TTC549 (cell line): ENCODE measurements around the gene PAPSS2.

Experiments
- FAIRE-seq: peaks from 2 replicates; lab custom pipeline; 2012; peaks lifted over from hg19 to GRCh38; lab: Jason Lieb, UNC

Gene PAPSS2

DNA sequence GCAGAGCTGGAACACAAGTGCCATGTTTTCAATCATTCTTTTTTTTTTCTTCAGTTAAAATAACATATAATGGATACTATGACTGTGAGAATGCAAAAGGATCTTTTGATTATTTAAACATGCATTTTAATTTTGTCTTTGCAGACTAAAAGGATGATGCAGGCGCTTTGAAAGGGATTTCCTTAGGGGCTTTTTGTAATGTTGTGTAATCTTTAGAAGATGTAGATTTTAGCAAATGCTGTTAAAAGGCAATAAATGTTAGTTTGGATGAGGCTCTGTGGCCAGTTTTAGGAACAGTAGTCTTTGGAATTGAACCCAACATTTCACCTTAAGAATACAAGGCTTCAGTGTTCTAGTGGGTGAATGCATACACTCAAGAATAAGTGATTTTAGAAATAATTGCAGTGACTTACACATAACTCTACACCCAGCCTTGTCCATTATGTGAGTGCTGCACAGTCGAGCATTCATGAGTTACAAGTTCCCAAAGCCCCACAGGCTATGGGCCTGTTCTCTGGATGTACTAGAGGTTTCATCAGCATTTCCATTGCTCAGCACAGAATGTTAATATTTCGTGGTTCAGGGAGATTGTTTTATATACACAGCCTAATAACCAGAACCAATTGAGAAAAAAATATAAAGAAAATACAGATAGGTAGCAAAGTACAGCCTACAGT, 11.6 kb downstream of the PAPSS2 start:
- no peak for FAIRE-seq

DNA sequence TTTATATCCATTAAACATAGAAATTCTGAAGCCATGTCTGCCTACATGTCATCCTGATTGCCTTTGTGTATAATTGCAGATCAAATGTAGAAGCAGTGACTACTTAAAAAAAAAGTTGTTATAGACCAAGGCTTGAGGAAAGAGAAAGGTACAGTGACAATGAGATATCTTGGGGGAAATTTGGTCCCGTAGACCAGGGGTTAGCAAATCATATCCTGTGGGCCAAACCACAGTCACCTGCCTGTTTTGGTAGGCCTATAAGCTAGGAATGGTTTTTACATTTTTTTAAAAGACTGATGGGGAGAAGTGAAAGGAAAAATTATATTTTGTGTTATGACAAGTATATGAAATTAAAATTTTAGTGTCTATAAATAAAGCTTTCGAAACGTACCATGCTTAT, 12.9 kb downstream of the PAPSS2 start:
- no peak for FAIRE-seq

DNA sequence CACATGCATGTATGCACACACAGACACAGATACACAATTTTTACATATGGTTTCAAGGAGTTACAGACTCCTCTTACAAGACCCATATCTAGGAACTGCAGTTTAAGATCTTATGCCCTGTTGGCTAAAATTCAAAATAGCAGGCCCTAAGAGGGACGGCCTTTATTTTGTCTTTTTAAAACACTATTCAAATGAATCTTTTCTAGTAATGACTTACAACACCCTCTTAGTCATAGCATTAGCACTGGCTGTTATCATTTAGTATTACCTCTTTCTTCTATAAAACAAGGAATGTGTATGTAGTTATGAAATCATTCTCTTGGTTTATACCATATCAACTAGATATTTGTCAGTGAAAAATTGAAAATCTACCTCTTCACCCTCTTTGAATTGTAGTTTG, 15.3 kb downstream of the PAPSS2 start:
- no peak for FAIRE-seq

DNA sequence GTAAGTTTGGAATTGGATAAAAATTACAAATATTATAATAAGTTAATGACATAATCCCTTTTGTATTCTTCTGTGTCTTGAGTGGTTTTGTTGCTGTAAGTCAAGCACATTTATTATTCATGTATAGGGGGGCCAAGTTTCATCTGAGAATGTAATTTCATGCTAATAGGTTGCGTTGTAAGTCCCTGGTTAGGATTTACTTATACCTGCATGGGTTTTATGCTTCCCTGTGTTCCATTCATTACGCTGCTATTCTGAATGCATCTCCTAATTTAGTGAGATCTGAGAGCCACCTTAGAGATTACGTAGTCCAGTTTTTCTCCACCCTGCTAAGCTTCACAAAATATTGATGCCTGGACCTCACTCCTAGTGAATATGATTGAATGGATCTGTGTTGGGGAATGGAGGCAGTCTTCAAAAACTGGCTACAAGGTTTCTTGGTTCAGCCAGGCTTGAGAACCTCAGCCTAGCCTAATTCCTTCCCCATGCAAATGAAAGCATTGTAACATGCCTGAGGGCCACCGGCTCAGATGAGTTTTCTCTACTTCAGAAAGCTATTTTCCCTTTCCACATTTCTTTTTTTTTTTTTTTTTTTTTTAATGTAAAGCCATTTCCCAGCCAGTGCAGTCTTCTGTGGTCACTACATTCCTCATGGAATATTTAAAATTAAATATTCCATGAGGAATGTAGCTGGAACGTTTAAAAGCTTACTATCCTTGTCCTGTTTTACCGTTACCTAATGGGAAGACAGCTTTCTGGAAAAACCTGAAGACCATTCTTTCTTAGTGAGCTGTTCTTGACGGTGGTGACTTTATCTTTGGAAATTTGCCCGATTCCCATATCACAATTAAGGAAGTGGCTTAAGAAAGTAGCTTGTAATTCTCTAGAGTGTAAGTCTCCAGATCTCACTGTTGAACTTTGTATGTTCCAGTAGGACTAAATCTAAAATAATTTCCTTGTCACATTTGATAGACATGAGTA, 16.0 kb downstream of the PAPSS2 start:
- no peak for FAIRE-seq

DNA sequence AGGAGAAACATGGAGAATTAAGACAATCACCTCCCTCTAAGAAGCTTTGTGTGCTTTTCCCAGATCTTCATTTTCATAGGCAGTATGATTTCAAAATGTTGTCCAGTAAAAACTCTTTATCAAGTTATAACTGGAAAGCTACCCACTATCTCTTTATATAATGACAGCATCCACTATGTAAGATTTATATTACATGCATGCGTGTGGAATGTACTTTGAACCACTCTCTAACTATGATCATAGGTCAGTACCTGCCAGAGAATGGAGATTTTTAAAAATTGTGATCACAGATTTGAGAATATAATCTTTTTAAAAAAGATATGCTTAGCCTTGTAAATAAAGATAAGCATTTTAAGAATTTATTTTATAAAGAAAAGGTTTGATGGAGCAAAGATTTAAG, 17.9 kb downstream of the PAPSS2 start:
- FAIRE-seq: no peak

DNA sequence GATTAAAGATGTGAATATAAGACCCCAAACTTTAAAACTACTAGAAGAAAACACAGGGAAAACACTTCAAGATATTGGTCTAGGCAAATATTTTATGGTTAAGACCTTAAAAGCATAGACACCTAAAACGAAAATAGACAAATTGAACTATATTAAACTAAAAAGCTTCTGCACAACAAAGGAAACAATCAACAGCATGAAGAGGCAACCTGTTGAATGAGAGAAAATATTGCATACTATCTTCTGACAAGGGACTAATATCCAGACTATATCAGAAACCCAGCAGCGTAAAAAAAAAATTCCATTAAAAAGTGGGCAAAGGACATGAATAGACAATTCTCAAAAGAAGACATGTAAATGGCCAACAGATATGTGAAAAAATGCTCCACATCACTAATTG, 18.6 kb downstream of the PAPSS2 start:
- FAIRE-seq: no peak

DNA sequence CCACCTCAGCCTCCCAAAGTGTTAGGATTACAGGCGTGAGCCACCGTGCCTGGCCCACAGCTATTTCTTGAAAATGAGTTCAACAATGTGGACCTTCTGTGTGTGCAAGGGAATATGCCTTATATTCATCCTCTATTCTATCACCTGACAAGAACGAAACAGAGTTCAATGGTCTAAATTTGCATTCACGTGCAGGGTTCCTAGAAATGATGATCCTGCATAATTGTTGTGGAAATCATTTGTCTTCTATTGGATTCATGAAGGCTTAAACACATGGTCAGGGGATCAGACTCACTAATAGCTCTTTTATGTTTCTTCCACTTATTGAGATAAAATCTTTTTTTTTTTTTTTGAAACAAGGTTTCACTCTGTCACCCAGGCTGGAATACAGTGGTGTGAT, 23.7 kb downstream of the PAPSS2 start:
- no peak for FAIRE-seq

DNA sequence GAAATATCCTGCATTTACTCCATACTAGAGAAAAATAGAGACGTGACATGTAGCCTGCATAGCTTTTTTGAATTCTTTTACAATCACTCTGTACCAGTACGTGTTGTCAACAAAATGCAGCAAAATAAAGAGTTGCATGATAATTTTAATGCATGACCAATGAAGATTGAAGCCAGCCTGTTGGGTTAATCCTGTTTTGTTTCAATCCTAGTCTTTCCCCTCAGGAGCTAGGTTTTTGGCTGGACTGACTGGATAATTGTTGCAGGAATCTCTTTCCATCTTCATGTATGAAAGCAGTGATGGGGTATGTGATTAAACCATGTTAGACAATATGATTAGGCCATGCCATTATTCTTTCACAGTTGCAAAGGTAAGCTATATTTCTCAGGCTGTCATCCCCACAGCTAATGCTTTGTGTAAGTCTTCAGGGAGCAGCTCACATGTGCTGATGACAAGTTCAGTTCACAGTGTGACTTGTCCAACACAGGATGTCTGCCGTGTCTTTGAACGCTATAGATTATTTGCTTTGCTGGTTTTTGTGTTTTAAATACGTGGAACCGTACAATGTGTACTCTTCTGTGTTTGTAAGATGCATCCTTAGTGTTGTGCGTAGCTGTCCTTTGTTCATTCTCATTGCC, 24.4 kb downstream of the PAPSS2 start:
- FAIRE-seq: no peak

DNA sequence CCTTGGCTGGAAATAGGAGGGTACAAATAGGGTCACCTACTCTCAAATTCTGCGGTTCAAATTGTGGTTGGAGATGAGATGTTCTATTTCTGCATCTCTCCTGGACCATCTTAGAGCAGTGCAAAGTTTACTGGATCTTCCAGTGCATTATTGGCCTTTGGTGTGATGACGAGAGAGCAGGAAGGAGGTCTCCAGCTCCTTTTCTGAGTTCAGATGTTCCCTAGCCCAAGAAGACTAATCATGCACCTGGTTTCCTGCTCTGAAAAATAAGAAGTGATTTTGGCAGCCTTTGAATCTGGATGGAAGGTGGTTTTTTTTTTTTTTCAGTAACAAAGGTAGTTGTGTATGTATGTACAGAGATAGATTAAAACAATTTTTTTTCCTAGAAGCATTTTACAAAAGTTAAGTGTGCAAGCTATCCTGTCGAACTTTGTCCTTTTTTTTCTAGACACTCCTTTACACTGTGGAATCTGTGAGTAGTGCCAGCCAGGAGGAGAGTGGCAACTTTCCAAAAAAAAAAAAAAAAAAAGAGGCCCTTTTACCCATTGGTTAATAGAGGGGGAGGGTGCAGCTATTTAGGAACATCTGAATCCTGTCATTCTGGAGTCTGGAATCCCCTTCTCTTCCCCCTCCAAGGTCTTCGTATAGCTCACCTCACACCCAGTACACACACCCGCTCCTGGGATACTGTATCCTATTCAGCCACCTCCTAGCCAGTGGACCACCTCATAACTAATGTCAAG, 26.3 kb downstream of the PAPSS2 start:
- no peak for FAIRE-seq

DNA sequence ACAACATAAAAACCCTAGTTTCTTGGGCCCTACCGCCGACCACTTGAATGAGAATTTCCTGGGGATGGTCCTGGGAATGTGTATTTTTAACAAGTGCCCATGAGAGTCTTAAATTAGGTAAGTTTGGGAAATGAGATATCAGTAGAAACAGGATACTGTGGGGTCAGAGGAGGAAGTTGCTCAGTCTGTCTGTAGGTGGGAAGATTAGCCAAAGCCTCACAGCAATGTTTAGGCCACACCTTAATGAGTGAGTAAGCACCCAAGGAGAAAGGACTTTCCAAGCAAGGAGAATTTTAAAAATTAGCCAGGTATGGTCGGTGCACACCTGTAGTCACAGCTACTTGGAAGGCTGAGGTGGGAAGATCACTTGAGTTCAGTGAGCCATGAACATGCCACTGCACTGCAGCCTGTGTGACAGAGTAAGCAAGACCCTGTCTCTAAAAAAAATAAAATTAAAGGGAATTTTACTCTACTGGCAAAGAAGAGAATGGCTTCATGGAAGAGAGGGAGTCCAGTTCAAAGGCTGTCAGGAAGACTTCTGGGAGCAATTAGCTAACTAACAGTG, 31.9 kb downstream of the PAPSS2 start:
- FAIRE-seq: no peak

DNA sequence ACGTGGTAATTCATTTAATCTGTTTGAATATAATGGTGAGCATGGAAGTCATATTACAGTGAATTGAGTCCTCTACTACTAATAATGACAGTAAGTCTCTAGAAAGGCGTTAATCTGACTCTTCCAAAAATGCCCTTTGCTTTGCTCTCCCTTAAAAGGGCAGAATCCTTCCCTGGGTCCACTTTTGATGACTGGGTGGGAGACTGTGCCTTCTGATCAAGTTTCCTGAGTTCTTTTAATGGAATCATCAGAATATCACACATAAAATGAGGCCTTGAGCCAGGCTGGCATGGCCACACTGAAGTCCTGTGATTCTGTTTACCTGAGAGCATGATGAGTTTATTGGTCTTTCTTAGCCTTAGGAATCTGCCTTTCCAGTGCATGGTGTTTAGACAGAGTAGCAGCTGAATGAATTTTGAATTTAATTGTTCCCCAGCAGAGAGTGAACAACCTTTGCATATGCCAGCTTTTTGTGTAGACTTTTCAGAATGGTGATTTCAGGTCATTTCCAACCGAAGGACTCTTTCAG, 33.3 kb downstream of the PAPSS2 start:
- no peak for FAIRE-seq

DNA sequence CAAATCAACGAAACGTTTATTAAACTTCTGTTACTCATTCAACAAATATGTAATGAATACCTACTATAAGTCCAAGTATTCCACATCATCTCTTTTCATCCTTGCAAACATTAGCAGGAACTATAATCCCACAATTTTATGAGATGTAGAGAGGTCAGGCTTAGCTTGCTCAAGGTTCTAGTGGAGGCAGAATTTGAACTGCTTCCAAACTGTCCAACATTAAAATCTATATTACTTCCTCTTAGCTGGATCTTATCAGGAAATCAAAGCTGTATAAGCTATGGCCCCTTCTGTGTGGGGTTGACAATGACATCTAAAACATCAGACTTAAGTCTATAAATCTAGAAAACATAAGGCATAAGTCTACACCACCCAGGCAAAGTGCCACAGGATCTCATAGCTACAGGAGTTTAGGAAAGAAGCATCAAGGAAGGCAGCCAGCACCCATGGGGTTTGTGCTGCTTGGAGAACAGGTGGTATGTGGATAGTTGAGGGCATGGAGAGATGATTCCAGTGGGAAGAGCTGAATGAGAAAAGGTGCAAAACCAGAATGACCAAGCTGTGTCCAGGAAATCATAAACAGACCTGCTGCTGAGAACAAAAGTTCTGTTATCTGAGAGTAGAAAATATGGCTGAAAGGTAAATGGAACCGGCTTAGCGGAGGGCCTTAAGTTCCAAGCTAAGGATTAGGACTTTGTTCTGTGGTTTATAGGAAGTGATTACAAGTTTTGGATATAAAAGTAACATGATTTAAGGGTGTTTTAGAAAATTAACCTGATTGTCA, 34.5 kb downstream of the PAPSS2 start:
- FAIRE-seq: no peak

DNA sequence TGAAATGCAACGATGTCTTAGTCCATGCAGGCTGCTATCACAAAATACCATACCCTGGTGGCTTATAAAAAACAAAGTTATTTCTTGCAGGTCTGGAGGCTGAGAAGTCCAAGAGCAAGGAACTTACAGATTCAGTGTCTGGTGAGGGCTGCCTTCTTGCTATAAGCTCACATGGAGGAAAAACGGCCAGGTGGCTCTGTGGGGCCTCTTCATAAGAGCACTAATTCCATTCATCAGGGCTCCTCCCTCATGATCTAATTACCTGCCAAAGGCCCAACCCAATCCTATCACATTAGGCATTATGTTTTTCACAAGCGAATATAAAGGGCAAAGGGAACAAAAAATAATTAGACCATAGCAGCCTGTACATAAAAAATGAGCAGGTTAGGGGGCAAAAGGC, 35.4 kb downstream of the PAPSS2 start:
- no peak for FAIRE-seq

DNA sequence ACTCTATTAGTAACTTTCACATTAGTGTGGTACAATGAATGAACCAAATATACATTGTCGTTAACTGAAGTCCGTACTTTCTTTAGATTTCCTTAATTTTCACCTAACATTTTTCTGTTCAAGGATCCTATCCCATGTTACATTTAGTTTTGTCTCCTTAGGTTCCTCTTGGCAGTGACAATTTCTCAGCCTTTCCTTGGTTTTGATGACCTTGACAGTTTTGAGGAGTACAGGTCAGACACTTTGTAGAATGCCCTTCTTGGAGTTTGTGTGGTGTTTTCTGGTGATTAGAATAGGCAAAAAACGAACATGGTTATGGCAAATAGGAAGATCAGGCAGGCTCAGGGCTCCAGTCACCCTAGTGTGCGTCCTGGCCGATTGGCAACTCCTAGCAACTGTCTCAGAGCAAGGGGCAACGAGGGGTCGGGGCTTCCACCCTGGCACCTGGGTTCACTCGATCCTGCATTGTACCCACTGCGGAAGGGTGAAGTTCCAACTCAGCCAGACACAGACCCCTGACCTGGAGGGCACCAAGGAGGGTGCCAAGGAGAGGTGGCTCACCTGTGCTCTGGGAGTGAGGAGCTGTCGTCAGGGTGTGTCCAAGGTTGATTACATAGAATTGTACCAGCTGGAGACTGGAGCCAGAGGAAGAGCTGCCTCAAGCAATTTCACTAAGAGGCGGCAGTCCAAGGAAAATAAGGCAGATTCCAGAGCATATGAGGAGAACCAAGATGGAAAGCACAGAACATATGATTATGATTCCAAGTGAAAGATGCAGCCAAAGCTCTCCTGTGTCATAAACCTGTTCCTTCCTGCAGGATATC, 37.5 kb downstream of the PAPSS2 start:
- no peak for FAIRE-seq

DNA sequence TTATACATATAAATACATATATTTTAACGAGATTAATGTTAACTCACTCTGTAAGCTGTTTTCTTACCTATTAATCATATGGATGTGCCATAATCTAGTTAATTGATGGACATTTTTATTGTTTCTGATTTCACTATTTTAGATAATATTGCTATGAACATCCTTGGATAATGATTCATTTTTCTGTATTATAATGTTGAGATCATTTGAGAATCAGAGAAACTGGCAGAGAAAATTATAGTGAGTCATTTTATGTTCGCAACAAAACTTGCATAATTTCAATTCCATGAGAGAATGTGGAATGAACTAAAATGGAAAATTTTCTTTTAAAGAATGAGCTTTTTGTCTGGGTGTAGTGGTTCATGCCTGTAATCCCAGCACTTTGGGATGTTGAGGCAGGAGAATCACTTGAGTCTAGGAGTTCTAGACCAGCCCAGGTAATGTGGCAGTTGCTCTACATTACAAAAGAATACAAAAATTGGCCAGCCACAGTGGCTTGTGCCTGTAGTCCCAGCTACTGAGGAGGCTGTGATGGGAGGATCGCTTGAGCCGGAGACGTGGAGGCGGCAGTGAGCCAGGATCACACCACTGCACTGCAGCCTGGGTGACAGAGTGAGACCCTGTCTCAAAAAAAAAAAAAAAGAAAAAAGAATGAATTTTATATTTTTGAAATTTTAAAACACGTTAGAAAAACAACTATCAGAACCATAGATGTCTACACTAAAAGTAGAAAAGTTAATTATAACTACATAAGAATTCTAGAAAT, 40.5 kb downstream of the PAPSS2 start:
- no peak for FAIRE-seq

DNA sequence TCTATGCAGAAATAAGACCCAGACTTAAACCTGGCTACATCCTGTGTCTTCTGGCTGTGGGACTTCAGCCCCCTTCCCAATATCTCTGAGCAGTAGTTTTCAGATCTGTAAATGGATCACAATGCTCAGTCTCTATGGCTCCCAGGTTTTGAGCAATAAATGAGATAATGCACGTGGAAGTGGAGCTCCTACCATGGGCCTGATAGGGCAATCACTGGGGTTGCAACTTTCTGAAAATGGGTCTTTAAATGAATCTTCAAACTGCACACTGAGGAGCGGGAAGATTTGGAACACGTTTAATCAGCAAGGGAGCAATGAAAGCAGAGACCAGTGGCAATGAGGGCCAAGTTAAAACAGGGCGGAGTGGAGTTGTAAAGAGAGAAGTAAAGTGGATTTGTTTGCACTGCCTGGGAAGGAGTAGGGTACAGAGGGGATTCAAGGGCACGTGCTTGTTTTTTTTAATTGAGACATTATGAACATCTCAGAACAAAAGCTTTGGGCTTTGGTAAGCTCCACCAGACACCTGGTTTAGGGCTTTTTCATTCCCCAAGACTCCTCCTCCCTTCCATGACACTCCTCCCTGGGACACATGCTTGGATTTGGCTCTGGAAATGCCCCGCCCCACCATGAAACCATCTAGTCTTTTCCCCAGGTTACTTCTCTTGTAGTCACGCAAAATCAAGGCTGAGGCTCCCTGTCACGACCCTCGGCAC, 42.7 kb downstream of the PAPSS2 start:
- FAIRE-seq: no peak

DNA sequence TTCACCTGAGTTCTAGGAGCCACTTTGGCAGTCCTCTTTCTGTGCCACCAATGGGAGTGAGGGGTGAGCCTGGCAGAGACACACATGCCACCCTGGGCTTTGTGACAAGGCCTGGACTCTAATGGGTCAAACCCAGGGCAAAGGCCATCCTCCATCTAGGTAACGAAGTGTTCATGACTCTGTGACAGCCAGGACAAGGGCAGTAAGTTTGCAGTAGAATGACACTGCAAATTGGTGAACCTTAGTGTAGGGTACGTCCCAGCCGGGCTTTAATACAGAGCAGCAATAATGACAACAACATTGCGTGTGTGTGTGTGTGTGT, 43.3 kb downstream of the PAPSS2 start:
- FAIRE-seq: no peak

DNA sequence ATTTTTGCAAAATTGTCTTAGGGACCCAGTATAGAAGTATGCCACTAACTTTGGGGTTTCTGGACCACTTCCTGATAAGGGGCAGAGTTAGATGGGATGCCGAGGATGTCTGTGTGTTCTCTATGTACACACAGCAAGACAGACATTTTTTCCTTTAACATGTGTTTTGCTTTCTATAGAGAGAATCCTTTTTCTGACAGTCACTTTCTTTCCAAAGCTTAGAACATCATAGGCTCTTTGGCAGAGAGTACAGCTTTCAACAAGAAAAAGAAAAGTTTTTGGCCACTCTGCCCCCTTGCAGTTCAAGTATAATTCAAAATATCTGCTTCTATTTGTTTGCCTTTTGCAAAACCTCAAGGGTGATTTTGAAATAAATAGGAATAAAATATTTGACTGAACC, 44.1 kb downstream of the PAPSS2 start:
- FAIRE-seq: no peak

DNA sequence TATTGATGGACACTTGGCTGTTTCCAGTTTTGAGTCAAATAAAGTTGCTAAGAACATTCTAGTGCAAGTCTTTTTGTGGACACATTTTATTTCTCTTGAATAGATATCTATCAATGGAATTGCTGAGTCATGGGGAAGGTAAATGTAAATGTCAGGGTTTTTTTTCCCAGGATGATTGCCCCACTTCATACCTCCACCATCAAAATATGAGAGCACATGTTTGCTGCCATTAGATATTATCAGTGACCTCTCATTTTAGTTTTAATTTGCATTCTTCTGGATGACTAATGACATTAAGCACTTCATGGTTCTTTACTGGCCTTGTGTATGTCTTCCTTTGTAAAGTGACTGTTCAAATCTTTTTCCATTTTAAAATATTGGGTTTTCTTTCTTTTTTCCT, 45.7 kb downstream of the PAPSS2 start:
- FAIRE-seq: no peak
